Erythroblast (primary cell): ENCODE measurements around the gene AKR1C1.
A peak's percentile ranks its signal among the peaks of the same experiment; 100 is the strongest.
"Not testable (repeated sequence)": the region's sequence is repeated elsewhere in the genome, so short reads cannot be mapped to it uniquely, and the experiment has no call there.

Experiments
- DNase-seq, 2 experiments: peaks; one replicate each; lab custom pipeline; 2025; lab: John Stamatoyannopoulos, UW
- GATA1 ChIP-seq: IDR thresholded peaks from 2 replicates; pipeline ENCODE4 v1.6.1; 2011; ENCODE audit warnings: low read depth, mild to moderate bottlenecking, control low read depth, low read length, moderate library complexity
- POLR2A ChIP-seq: IDR thresholded peaks from 2 replicates; pipeline ENCODE4 v1.6.1; 2011; ENCODE audit warnings: mild to moderate bottlenecking, low read length

The AKR1C1 gene

DNA sequence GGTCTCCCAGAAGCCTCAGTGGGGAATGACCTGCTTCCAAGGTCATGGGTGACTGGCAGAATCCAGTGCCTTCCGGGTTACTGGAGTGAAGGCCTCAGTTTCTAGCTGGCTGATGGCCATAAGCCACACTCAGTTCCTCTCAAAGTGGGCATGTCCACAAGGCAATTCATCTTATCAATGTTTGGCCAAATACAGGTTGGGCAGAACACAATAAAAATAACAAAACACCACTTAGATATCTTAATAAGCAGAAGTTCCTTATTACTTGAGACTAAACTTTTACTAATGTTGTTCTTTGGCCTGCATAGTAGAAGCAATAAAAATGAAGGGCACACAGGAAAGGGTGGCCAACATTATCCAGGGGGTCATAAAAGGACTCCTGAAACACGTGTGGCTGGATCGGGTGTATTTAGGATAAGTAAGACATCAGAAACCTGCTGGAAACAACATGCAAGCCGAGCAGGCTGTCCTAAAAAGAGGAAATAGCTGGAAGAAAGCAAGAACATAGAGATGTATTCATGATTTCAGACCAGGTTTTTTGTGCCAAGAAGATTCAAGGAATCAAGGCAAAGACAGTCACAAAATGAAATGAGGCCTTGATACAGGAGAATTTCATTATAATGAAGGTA is 60.1 kb downstream of the AKR1C1 start:
- no peak for DNase-seq
- TF ChIP-seq GATA1 = no peak
- TF ChIP-seq POLR2A = no peak

DNA sequence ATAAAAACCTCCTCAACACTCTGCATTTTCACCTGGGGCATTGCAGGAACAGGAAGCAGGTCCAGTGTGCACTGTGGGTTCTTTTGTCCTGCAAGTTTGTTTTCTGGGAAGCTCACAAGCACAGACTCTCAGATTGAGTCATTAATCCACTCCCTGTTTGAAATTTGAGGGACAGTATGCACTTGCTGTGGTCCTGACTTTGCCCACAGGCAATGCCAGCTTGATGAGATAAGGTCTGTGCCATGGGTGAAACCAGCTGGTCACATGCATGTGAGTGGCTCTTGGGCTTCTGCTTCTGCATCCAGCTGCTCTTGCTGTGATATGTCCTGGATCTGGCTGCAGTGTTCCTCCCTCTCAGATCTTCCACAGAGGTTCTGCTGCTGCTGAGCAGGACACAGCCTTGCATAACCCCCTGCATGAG is 62.3 kb downstream of the AKR1C1 start:
- DNase-seq = not testable (repeated sequence)

DNA sequence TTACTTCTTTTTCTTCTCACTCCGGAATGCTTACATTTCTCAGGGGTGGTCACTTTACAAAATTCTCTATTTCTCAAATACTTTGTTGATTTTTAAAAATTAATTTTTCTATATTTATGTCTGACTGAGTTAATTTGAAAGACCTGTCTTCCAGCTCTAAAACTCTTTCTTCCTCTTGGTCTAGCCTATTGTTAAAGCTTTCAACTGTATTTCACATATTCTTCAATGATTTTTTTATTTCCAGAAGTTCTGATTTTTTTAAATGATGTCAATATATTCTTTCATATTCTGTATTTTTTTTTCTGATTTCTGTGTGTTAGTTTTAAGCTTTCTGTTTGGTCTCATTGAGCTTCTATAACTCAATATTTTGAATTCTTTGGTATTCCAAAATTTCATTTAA is 67.8 kb downstream of the AKR1C1 start:
- TF ChIP-seq POLR2A (no peak), GATA1 (no peak)
- no peak for DNase-seq

- DNase-seq = peak in 1 of 2 experiments; percentile 33
Measured at GRCh38 chr10:5031588-5031987, 68.4 kb downstream of the AKR1C1 start.

DNA sequence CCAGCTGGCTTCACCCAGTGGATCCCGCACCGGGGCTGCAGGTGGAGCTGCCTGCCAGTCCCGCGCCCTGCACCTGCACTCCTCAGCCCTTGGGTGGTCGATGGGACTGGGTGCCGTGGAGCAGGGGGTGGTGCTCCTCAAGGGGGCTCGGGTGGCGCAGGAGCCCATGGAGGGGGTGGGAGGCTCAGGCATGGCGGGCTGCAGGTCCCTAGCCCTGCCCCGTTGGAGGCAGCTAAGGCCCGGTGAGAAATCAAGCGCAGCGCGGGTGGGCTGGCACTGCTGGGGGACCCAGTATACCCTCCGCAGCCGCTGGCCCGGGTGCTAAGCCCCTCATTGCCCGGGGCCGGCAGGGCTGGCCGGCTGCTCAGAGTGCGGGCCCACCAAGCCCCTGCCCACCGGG is 69.2 kb downstream of the AKR1C1 start:
- not testable (repeated sequence) for DNase-seq
